ENCODE measurements around the gene KCNC2. TPM values are rescaled to one million over a fixed set of nuclear protein-coding genes. Genes with fewer than 3 reads are reported as not detected.

Gene KCNC2
- total RNA-seq, 2 donors from 2014 or later = not detected

DNA sequence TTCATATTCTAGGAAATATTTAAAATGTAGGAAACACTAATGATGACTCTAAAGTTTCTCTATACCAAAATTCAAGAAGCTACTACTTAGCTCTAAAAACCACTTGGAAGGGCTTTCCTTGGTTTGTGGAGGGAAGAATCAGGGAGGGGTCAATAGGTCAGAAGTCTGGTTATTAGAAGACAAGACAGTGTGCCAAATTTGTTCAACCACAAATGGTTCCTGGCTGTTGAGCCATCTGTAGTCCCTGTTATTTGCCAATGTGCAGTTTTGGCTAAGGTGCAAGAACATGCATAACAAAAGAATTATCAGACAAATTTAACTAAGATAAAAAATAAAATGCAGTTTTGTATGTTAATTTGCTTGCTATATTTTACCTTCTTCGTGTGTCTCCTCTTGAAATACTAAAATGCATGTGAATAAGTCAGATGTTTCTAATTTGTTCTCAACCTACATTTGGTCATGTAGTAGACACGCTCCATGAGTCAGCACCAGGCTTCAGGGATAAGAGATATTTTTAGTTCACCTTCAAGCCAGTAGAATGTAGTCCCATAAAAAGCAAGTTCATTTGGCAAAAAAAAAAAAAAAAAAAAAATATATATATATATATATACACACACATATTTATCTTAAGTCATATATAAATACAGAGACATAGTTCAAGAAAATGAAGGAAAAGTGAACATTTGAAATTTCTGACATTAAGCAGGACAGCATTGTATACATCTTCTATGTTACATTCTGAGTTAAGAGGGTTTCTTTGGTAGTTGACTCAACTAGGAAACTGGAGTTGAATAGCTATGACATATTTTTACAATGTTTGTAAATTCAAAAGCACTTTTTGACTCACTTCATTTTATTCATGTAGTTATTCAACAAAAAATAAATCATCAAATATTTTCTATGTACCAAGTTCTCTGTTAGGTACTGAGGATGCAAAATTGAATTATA is 123.3 kb downstream of the KCNC2 start:
- Histone ChIP-seq H3K27me3 (no peaks in the 10 kb centered on the region), H3K36me3 (no peaks in the 10 kb centered on the region), H3K27ac (no peak overlapping the region), H3K9me3 (no peaks in the 10 kb centered on the region), H3K4me1 (no peaks in the 10 kb centered on the region), H3K4me3 (no peak overlapping the region)
- TF ChIP-seq, protein P1, sequence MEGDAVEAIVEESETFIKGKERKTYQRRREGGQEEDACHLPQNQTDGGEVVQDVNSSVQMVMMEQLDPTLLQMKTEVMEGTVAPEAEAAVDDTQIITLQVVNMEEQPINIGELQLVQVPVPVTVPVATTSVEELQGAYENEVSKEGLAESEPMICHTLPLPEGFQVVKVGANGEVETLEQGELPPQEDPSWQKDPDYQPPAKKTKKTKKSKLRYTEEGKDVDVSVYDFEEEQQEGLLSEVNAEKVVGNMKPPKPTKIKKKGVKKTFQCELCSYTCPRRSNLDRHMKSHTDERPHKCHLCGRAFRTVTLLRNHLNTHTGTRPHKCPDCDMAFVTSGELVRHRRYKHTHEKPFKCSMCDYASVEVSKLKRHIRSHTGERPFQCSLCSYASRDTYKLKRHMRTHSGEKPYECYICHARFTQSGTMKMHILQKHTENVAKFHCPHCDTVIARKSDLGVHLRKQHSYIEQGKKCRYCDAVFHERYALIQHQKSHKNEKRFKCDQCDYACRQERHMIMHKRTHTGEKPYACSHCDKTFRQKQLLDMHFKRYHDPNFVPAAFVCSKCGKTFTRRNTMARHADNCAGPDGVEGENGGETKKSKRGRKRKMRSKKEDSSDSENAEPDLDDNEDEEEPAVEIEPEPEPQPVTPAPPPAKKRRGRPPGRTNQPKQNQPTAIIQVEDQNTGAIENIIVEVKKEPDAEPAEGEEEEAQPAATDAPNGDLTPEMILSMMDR (IDR thresholded peaks at IDR 0.05) = no peak
- no peak for DNase-seq (ENCODE audit: low spot score)

GRCh38 chr12:75081305-75081704 is 128.3 kb downstream of the KCNC2 start:
- Histone ChIP-seq H3K9me3 (no peaks in the 10 kb centered on the region), H3K4me1 (no peaks in the 10 kb centered on the region), H3K27ac (no peak overlapping the region), H3K36me3 (no peaks in the 10 kb centered on the region), H3K4me3 (no peak overlapping the region), H3K27me3 (no peaks in the 10 kb centered on the region)
- TF ChIP-seq, protein P1 (IDR thresholded peaks at IDR 0.05) = no peak
- DNase-seq (ENCODE audit: low spot score) = no peak

DNA sequence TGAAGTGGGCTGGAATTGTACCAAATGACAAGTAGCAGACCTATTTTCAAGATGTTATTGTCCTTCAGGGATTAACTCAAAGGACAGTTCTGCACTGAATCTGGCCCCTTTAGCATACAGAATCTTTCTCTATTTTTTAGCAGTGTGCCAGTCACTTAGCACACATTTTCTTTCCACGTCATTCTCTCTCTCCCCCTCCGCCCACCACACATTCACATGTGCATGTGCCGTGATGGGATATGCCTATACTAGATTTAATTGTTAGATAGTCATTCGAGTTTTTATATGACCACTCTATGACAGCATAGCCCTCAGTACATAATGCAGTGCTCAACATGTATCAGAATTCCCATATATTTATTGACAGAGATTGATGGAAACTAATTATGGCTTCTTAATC is 129.1 kb downstream of the KCNC2 start:
- H3K9me3 ChIP-seq = no peaks in the 10 kb centered on the region
- H3K27ac ChIP-seq = no peak overlapping the region
- H3K4me1 ChIP-seq = no peaks in the 10 kb centered on the region
- no peak for DNase-seq (ENCODE audit: low spot score)
- H3K4me3 ChIP-seq = no peak overlapping the region
- no peaks in the 10 kb centered on the region for H3K36me3 ChIP-seq
- H3K27me3 ChIP-seq = no peaks in the 10 kb centered on the region
- TF ChIP-seq, protein P1 (IDR thresholded peaks at IDR 0.05) = no peak

DNA sequence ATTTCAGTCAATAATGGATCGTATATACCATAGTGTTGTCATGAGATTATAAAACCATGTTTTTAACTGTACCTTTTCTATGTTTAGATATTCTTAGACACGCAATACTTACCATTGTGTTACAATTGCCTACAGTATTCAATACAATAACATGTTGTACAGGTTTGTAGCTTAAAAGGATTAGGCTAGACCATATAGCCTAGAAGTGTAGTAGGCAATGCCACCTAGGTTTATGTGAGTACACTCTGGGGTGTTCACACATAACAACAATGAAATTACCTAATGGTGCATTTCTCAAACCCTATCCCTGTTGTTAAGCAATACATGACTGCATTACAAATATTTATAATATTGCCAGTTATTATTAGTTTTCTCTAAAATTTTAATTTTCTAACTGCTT is 144.2 kb downstream of the KCNC2 start:
- Histone ChIP-seq H3K4me3 (no peak overlapping the region), H3K9me3 (no peaks in the 10 kb centered on the region), H3K4me1 (no peaks in the 10 kb centered on the region), H3K36me3 (no peaks in the 10 kb centered on the region), H3K27ac (no peak overlapping the region), H3K27me3 (no peaks in the 10 kb centered on the region)
- DNase-seq (ENCODE audit: low spot score) = no peak
- TF ChIP-seq, protein P1 (IDR thresholded peaks at IDR 0.05) = no peak

GRCh38 chr12:75062691-75063090 is 146.9 kb downstream of the KCNC2 start:
- DNase-seq (ENCODE audit: low spot score) = no peak
- H3K9me3 ChIP-seq = no peaks in the 10 kb centered on the region

More at GRCh38 chr12:75062691-75063090, 146.9 kb downstream of the KCNC2 start:
- TF ChIP-seq, protein P1 (IDR thresholded peaks at IDR 0.05) = no peak
- Histone ChIP-seq H3K27me3 (no peaks in the 10 kb centered on the region), H3K4me1 (no peaks in the 10 kb centered on the region), H3K27ac (no peak overlapping the region), H3K36me3 (no peaks in the 10 kb centered on the region), H3K4me3 (no peak overlapping the region)
